Muscle of back (tissue), 11 donors: ENCODE results near the gene OPRL1. TPM values are rescaled to one million over a fixed set of nuclear protein-coding genes. Genes with fewer than 3 reads are reported as not detected.
A peak's percentile ranks its signal among the peaks of the same experiment; 100 is the strongest.
"Not testable (repeated sequence)": the region's sequence is repeated elsewhere in the genome, so short reads cannot be mapped to it uniquely, and the experiment has no call there.

Experiments
- DNase-seq, 3 donors: peaks; one replicate each; pipeline versions ENCODE4 v3.0.0 to v3.0.0-alpha.2; 2013
- polyA plus RNA-seq, 10 donors: library from polyadenylated mRNA; unstranded; fragments of 120-200 nt; gene quantifications; one replicate each; pipeline ENCODE4 v1.2.1, GENCODE V29; 2013; ENCODE audit not compliant: insufficient read length in 10 of 10

Gene OPRL1
- polyA plus RNA-seq, 10 donors: 0.71 to 1.8 (median 1.1) TPM

DNA sequence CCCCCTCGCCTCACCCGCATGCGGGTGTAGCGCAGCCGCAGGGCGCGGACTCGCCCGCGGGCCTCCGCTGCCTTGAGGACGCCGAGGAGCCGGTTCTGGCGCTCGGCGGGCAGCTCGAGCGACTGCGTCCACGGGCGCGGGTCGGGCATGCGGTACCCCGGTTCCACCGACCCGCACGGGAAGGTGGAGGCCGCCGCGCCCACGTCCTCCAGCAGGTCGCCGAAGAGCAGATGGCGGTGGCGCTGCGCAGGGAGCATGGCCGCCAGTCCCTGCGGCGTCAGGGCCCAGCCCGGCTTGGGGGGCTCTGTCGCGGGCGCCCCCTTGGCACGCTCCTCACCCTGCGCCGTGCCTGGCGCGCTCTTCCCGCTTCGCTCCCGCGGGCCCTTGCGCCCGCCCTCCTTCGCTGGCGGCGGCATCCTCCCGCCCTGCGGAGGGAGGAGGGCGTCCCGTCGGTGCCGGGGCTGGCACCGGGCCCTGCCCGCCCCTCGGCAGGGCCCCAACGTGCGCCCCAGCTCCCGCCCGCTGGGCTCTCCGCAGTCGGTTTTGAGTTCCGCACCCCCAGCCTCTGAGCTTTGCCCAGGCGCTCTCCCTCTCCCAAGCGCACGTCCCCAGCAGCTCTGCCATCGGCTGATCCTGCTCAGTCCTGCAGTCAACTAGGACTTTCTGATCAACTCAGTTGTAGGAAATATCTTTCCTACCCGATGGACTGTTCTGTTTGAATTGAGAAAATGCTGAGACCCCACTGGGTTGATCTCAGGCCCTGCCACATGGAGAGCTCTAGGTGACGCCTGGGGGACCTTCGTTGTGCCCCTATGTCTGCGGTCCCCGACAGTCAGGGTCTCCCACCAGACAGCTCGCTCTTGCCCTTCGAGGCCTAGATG, 4.2 kb downstream of the OPRL1 start, which contains the start of gene LKAAEAR1:
Gene LKAAEAR1 (minus strand): TSS at position 595 of the 881 bp plus-strand sequence. CDS start 179 bp downstream, at position 416.
- DNase-seq: no peak

DNA sequence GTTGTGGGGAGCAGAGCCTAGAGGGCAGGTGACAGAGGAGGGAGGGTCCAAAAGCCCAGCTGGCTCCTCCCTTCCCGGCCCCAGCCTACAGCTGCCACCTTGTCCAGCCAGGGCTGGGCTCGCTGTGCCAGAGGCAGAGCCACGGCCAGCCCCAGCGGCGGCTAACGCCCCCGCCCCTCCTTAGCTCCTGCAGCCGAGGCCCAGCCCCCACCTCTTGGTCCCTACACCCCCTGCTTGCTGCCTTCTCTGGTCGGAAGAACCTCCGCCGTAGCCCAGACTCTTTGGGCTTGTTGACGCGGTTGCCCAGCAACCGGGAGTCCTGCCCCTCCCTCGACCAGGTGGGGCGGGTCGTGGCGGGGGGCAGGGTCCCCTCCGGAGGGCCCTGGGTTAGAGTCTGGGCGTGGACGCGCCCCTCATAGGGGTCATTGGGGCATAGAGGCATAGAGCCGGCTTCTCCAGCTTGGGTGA, 4.8 kb downstream of the OPRL1 start:
- DNase-seq: no peak

DNA sequence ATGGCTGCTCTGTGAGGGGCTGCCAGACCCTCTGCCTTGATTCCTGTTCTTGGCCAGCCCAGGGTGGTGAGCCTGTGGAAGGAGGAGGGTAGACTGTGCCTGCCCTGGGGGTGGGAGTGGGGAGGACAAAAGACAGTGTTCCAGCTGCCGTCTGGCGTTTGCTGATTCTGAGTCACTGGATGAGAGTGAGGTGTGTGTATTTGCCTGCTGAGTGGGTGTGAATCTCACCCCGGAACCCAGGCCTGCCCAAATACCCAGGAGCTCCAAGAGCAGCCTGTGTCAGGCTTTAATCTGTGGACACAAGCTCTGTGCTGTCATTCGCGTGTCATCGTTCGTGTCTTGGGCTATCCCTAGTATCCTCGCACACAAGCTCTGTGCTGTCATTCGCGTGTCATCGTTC, 6.9 kb downstream of the OPRL1 start:
- DNase-seq: no peak

DNA sequence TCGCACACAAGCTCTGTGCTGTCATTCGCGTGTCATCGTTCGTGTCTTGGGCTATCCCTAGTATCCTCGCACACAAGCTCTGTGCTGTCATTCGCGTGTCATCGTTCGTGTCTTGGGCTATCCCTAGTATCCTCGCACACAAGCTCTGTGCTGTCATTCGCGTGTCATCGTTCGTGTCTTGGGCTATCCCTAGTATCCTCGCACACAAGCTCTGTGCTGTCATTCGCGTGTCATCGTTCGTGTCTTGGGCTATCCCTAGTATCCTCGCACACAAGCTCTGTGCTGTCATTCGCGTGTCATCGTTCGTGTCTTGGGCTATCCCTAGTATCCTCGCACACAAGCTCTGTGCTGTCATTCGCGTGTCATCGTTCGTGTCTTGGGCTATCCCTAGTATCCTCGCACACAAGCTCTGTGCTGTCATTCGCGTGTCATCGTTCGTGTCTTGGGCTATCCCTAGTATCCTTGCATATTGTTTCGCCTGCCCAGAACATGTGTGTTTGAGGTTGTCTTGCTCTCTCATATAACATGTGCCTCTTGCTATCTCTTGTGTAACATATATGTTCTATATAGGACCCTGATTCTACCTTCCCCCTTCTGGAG, 7.4 kb downstream of the OPRL1 start:
- not testable (repeated sequence) for DNase-seq

DNA sequence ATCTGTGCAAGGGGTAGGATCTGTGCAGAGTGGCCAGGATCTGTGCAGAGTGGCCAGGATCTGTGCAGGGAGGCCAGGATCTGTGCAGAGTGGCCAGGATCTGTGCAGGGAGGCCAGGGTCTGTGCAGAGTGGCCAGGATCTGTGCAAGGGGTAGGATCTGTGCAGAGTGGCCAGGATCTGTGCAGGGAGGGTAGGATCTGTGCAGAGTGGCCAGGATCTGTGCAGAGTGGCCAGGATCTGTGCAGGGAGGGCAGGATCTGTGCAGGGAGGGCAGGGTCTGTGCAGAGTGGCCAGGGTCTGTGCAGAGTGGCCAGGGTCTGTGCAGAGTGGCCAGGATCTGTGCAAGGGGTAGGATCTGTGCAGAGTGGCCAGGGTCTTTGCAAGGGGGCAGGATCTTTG, 8.7 kb downstream of the OPRL1 start:
- DNase-seq: not testable (repeated sequence)

DNA sequence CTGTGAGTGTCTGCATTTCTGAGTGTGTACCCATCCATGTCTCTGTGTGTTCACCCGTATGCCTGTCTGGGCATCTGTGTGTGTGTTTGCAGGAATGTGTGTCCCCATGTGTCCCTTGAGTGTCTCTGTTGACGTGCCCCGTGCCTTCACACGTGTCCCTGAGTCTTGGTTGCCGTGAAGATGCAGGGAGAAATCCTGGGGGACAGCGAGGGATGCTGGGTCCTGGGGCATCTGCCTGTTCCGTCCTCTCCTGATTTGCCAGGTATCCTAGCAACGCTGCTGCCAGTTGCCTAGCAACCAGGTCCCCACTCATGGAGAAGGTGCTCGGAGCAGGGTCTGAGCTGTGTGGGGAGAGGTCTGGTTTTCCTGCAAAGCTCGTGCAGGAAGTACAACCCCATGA, 10.3 kb downstream of the OPRL1 start:
- no peak for DNase-seq

DNA sequence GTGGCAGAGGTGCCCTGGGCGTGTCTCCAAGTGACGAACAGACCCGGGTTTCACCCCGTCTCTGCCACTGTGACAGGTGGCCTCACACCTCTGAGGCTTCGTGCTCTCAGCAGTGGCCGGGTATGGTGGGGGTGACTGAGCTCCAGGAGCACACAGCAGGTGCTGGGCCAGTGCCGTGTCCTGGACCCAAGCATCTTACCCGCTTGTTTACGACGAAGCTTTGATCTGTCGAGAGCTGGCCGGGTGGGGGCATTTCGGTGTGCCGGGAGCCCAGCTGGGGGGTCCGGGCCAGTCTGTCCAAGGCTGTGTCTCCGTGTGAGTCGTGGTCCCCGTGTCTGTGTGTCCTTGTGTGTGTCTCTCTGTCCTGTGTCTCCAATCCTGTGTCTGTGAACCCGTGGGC, 11.5 kb downstream of the OPRL1 start:
- no peak for DNase-seq

DNA sequence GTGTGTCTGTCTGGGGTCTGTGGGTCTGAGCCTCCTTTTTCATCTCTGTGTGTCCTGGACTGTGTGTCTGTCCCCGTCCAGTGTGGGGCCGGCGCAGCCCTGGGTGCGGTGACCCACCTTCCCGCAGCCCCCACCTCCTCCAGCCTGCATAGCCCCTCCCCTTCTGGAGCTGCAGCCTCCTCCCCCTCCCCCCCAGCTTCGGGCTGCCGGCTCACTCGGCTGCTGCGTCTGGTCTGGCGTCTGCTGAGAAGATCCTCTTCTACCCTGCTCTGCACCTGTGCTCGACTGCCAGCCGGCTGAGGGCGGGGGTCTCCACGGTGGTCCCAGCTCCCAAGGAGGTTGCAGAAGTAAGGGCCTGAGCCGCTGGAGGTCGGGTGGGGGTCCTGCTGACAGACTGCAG, 11.9 kb downstream of the OPRL1 start:
- no peak for DNase-seq

DNA sequence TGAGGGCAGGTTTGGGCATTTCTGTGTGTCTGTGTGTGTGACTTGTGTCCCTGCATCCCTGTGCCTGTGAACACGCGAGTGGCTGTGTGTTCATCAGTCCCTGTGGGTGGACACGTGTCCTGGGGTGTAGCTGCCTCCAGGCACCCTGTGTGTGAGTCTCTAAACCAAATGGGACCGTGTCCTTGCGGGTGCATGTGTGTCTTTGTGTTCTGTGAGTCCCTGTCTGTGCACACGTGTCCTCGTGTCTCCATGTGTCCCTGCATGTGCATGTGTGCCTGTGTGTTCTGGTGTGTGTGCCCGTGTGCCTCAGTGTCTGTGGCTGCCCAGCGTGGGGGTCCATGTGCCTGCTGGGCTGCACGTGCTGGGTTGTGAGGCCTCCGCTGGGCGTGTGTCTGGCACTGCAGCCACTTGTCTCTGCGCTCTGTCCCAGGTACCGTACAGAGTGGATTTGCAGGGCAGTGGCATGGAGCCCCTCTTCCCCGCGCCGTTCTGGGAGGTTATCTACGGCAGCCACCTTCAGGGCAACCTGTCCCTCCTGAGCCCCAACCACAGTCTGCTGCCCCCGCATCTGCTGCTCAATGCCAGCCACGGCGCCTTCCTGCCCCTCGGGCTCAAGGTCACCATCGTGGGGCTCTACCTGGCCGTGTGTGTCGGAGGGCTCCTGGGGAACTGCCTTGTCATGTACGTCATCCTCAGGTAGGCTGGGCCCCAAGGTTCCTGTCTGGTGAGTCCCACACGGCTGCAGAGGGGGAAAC, 12.6 kb downstream of the OPRL1 start:
- DNase-seq: no peak

DNA sequence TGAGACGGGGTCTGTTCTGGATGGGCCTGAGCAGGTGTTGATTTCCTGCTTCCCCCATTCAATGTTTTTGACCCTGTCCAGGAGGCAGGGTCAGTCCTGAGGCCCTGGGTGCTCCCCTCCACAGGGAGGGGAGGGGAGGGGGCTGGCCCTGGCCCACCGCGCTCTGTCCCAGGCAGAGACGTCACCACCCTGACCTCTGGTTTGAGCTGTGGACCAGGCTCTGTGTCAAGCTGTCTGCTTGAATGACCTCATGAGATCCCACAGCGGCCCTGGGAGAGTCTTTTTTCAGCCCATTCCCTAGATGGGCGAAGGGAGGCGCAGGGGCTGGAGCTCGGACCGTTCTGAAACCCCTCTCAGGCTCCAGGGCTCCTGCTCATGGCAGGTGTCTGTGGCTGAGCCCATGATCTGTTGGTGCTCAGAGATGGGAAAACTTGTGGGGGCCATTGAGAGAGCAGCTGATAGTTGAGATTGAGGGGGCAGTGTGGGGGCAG, 13.2 kb downstream of the OPRL1 start:
- no peak for DNase-seq

DNA sequence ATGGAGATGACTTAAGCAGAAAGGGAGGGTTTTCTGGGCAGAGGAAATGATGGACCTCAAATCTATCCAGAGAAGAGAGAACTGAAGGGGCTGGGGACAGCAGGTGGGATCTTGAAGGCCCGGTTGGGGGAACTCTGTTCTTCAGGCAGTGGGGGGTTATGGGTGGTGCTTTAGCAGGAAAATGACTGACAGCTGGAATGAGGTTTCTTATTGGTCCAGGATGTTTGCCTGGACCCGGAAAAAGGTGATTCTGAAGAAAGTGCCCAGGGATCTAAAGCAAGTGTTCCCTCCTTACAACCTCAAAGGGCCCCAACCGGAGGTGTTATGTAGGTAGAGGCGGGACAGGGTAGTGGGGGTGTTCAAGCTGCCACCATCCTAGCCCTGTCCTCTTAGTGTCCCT, 15.6 kb downstream of the OPRL1 start:
- no peak for DNase-seq

DNA sequence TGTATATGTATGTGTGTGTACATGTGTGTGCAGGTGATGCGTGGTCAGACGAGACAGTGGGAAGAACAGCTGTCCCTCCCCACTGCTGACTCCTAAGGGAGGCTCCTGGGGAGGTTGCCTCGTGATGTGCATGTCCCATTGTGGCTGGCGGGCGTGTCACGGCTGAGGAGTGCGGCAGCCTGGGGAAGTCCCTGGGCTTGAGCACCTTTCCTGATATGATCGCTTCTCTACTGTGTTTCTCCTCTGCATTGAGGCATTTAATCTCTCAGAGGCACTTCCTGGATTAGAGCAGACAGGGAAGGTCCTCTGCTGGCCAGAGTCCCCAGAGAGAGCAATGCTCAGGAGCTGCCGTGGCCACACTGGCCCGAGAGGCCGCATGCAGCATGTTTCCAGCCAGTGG, 16.0 kb downstream of the OPRL1 start:
- no peak for DNase-seq

DNA sequence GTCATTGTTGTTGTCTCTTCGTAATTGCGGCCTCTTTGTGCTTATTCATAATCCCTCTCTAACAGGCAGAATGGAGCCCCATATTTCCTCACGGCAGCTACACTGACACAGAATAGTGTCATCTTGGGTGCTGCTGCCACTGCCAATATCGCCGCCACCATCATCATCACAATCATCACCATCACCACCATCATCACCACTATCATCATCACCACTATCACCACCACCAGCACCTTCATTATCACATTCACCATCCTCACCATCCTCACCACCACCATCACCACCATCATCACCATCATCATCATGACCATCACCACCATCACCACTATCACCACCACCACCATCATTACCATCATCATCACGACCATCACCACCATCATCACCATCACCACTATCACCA, 16.7 kb downstream of the OPRL1 start:
- no peak for DNase-seq

DNA sequence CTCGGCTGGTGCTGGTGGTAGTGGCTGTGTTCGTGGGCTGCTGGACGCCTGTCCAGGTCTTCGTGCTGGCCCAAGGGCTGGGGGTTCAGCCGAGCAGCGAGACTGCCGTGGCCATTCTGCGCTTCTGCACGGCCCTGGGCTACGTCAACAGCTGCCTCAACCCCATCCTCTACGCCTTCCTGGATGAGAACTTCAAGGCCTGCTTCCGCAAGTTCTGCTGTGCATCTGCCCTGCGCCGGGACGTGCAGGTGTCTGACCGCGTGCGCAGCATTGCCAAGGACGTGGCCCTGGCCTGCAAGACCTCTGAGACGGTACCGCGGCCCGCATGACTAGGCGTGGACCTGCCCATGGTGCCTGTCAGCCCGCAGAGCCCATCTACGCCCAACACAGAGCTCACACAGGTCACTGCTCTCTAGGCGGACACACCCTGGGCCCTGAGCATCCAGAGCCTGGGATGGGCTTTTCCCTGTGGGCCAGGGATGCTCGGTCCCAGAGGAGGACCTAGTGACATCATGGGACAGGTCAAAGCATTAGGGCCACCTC, 18.7 kb downstream of the OPRL1 start:
- DNase-seq: no peak

DNA sequence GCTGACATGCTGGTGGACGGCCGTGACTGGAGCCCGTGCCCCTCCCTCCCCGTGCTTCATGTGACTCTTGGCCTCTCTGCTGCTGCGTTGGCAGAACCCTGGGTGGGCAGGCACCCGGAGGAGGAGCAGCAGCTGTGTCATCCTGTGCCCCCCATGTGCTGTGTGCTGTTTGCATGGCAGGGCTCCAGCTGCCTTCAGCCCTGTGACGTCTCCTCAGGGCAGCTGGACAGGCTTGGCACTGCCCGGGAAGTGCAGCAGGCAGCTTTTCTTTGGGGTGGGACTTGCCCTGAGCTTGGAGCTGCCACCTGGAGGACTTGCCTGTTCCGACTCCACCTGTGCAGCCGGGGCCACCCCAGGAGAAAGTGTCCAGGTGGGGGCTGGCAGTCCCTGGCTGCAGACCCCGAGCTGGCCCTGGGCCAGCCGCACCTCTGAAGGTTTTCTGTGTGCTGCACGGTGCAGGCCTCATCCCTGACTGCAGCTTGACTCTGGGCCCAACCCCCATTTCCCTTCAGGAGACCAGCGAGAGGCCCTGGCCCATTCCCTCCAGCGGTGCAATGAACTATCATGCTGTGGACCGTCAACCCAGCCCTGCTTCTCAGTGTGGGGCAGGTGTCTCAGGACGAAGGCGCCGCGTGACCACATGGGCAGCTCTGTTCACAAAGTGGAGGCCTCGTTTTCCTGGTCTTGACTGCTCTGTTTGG, 19.4 kb downstream of the OPRL1 start:
- DNase-seq: peak; percentile 59 to 78 (median 65)

DNA sequence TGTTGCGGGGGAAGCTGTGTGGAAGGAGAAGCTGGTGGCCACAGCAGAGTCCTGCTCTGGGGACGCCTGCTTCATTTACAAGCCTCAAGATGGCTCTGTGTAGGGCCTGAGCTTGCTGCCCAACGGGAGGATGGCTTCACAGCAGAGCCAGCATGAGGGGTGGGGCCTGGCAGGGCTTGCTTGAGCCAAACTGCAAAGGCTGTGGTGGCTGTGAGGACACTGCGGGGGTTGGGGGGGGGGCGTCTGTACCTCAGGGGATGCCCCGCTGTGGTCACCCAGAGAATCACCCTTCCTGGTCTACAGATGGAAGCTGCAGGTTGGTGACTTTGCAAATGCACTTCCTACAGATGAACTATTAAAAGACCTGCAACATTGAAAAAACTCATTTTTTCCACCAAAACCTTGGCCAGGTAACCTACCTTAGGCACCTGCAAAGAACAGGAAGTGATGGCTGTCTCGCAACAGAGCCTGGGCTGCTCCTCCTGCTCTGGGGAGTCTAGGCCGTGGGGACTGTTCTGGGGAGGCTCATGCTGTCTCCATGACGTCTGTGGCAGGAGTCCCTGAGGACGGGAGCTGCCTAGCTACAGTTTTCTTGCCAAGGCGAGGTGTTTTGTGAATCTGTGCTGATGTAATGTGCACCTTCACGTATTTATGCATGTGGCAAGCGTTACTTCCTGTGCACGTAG, 20.1 kb downstream of the OPRL1 start:
- DNase-seq: no peak

DNA sequence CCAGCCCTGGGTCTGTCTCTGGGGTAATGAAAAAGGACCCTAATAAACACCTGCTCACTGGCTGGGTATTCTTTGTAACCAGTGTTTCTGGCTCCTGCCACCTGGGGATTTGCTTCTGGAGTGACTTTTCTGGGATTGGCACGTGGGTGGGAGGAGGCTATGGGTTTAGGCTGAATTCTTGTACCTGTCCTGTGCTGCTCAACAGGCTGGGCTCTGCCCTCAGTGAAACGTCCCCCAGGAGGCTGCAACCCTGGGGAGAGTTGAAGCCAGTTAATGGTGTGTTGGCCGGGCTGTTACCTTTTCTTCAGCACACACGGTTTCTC, 20.6 kb downstream of the OPRL1 start:
- DNase-seq: no peak

DNA sequence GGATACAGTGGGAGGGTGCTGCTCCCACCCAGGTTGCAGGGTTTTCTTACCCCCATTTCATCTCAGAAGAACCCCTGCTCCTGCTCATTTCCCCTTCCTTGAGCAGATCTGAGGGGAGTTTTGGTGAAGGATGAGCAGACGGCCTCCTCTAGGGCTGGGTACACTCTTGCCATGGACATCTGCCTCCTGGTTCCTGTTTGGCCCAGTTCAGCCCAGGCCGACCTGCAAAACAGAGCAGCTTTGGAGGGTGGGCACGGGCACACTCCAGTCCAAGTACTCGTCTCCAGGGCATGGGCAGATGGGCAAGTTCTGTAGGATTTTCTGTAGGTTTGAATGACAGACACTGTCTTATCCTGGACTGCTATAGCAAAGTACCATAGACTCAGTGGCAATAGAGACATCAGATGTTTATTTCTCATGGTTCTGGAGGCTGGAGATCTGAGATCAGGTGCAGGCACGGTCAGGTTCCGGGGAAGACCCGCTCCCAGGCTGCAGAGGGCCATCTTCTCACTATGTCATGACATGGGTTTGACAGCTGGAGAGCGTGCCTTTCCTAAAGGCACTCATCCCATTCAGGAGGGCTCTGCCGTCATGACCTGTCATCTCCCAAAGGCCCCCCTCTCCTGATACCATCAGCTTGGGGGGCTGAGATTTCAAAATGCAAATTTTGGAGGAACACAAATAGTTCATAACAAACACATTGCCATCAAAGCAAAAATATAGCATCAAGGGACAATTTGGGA, 21.2 kb downstream of the OPRL1 start:
- no peak for DNase-seq

DNA sequence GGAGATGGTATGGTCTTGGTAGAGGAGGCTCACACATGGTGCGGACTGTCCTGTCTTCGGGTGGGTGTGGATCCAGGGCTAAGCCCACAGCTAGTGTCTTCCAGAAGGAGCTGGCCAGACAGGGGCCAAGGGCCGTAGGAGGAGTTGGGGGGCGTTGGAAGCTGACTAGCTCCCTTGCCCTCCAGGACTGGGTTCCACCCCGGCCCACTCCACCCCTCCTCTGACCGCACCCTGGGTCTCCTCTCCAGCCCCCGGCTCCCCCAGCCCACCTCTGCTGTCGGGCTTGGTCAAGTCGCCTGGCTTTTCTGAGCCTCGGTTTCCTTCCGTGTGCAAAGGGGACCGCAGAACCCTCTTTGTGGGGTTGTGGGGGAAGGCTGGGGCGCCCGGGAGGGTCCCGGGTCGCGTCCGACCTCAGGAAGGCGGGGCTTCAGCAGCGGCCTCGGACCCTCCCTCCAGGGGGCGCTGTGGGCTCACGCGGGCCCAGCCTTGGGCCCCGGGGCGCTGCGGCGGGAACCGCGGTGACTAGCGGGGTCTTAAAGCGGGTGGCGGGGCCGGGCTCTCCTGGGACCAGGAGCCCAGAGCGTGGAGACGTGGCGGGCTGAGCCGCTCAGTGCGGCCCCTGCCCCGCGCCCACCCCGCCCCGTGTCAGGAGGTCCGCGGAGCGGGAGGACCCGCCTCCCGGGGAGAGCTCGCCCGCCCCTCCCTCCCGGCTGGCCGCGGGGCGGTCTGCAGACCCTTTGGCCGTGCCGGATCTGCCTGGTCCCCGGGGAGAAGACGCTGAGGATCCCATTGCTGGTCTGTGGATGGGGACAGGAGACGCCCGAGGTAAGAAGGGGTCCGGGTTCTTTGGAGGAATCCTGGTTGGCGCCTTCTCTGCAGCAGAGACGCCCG, 22.1 kb downstream of the OPRL1 start:
- DNase-seq: no peak
